HepG2 (cell line): Measurements from ENCODE around the gene TSKU. TPM values are rescaled to one million over a fixed set of nuclear protein-coding genes. Genes with fewer than 3 reads are reported as not detected.

Experiments
- HIVEP1 ChIP-seq: sonication (generic); formaldehyde crosslinking; IDR thresholded peaks from 2 replicates; pipeline ENCODE4 v1.4.0; 2020; ENCODE audit warnings: mild to moderate bottlenecking, missing genetic modification reagents
- HOXA3 ChIP-seq: sonication (generic); formaldehyde crosslinking; IDR thresholded peaks from 2 replicates; pipeline ENCODE4 v1.5.0; 2020; ENCODE audit warnings: missing genetic modification reagents
- KAT8 ChIP-seq: IDR thresholded peaks from 2 replicates; pipeline ENCODE4 v1.6.1; 2016; ENCODE audit warnings: missing genetic modification reagents, missing compliant biosample characterization
- MAZ ChIP-seq, 2 experiments: sonication (generic) in 1 of 2; formaldehyde crosslinking in 1 of 2; IDR thresholded peaks; 2 replicates each; pipeline versions ENCODE4 v1.5.0 to v1.6.1; 2012 to 2020; ENCODE audit warnings: low read depth in 2 of 2, mild to moderate bottlenecking in 2 of 2, borderline replicate concordance in 1 of 2, improper control_type of control experiment in 1 of 2, low read length in 1 of 2, missing genetic modification reagents in 1 of 2, moderate library complexity in 1 of 2
- MIER2 ChIP-seq: IDR thresholded peaks from 2 replicates; pipeline ENCODE4 v1.6.1; 2016; ENCODE audit warnings: missing biosample characterization, missing genetic modification reagents
- NCOA1 ChIP-seq: sonication (generic); formaldehyde crosslinking; IDR thresholded peaks from 2 replicates; pipeline ENCODE4 v1.9.0; 2021; ENCODE audit warnings: missing genetic modification reagents
- RBM22 ChIP-seq: fragments of 200-400 bp; formaldehyde crosslinking; optimal IDR thresholded peaks from 2 replicates; pipeline ENCODE3; 2017; ENCODE audit warnings: mild to moderate bottlenecking, low read length, moderate library complexity
- SKI ChIP-seq: fragments of 450-650 bp; IDR thresholded peaks from one replicate; pipeline ENCODE4 v1.6.1; 2018; ENCODE audit warnings: mild to moderate bottlenecking; ENCODE audit not compliant: partially characterized antibody
- ZNF350 ChIP-seq: sonication (generic); formaldehyde crosslinking; IDR thresholded peaks from 2 replicates; pipeline ENCODE4 v1.4.0; 2020; ENCODE audit warnings: mild to moderate bottlenecking, low read depth, missing genetic modification reagents, borderline replicate concordance
- ZNF382 ChIP-seq: sonication (generic); formaldehyde crosslinking; IDR thresholded peaks from 2 replicates; pipeline ENCODE4 v1.5.0; 2020; ENCODE audit warnings: missing genetic modification reagents, mild to moderate bottlenecking, borderline replicate concordance
- ZNF510 ChIP-seq: sonication (generic); formaldehyde crosslinking; IDR thresholded peaks from 2 replicates; pipeline ENCODE4 v1.4.0; 2020; ENCODE audit warnings: low read depth, mild to moderate bottlenecking, missing genetic modification reagents
- polyA plus RNA-seq, 8 experiments: library from polyadenylated mRNA; depleted of rRNA in 3 of 8; stranded (reverse) in 7 of 8; unstranded in 1 of 8; fragments of >200 nt; fragmentation: Illumina TruSeq in 4 of 8; extraction: Trizol in 4 of 8; gene quantifications; 2 replicates each; pipeline versions ENCODE4 v1.2.1 to v1.2.3, GENCODE V29; 2011 to 2016; ENCODE audit warnings: low read depth in 4 of 8, missing spikeins in 1 of 8, mixed read lengths in 1 of 8; ENCODE audit not compliant: insufficient read depth in 1 of 8
- total RNA-seq, 5 experiments: library from RNA; depleted of rRNA; stranded (reverse); fragments of >200 nt; fragmentation: Illumina TruSeq; extraction: Trizol; gene quantifications; 2 replicates each; pipeline ENCODE4 v1.2.3, GENCODE V29; 2016; ENCODE audit warnings: low read depth in 1 of 5
- TF ChIP-seq, protein P1 (sequence below): sonication (generic); formaldehyde crosslinking; IDR thresholded peaks from 2 replicates; pipeline ENCODE4 v1.5.0; 2020; ENCODE audit warnings: mild to moderate bottlenecking, missing genetic modification reagents
- TF ChIP-seq, protein P2 (sequence below): sonication (generic); formaldehyde crosslinking; IDR thresholded peaks from 2 replicates; pipeline ENCODE4 v1.4.0; 2020; ENCODE audit warnings: missing genetic modification reagents
- TF ChIP-seq, protein P3 (sequence below): IDR thresholded peaks from 2 replicates; pipeline ENCODE4 v1.6.1; 2016
- TF ChIP-seq, protein P4 (sequence below), 2 experiments: IDR thresholded peaks; 2 replicates each; pipeline ENCODE4 v1.6.1; 2011 to 2012; ENCODE audit warnings: low read length in 2 of 2, borderline replicate concordance in 1 of 2, low read depth in 1 of 2, mild to moderate bottlenecking in 1 of 2, moderate library complexity in 1 of 2
- TF ChIP-seq, protein P5 (sequence below): sonication (generic); formaldehyde crosslinking; IDR thresholded peaks from 2 replicates; pipeline ENCODE4 v1.4.0; 2020; ENCODE audit warnings: missing genetic modification reagents, borderline replicate concordance

Gene TSKU
- total and polyA plus RNA-seq, 2 of the 13 experiments (the other 11 are each of a cell fraction or from before 2014, with no cell fraction given): 20.3 to 21.4 TPM

DNA sequence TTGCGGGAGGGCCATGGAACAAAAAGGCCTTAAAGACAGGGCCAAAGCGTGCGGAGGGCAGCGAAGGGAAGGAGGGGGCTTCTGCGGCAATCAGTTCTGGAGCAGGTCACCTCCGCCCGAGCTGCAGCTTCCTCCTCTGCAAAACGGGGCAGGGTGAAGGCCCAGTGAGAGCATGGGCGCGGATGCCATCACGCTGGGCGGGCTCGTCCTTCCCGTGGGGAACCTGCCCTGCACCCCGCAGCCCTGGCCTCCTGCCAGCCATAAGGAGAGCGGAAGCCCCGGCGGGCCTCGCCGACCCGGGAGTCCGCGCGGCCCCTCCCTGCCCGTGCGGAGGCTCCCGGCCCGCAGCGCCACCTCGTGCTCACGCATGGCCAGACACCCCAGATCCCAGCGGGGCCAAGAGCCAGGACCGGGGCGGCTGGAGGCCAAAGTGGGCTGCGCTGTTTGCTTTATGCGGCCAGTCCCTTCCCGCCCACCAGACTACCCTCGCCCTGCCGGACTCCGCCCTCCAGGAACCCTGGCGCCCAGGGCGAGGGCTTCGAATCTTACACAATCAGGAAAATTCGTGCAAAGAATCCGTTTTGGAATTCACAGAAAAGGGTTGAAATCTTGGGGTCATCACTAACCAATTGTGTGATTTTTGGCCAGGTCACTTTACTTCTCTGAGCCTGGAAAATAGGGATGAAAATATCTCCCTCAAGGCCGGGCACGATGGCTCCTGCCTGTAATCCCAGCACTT is 16.1 kb downstream of the TSKU start (continued):
- TF ChIP-seq, protein P1, sequence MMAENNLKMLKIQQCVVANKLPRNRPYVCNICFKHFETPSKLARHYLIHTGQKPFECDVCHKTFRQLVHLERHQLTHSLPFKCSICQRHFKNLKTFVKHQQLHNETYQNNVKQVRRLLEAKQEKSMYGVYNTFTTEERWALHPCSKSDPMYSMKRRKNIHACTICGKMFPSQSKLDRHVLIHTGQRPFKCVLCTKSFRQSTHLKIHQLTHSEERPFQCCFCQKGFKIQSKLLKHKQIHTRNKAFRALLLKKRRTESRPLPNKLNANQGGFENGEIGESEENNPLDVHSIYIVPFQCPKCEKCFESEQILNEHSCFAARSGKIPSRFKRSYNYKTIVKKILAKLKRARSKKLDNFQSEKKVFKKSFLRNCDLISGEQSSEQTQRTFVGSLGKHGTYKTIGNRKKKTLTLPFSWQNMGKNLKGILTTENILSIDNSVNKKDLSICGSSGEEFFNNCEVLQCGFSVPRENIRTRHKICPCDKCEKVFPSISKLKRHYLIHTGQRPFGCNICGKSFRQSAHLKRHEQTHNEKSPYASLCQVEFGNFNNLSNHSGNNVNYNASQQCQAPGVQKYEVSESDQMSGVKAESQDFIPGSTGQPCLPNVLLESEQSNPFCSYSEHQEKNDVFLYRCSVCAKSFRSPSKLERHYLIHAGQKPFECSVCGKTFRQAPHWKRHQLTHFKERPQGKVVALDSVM (CRISPR knock-in tag): peak; percentile 83
- TF ChIP-seq KAT8 (peak; percentile 67; the same call in 1 of the 2 replicates), ZNF350 (CRISPR knock-in tag) (peak; percentile 71; the same call in 1 of the 2 replicates), ZNF382 (no peak), SKI (peak; percentile 62), MIER2 (CRISPR knock-in tag) (peak; percentile 60), NCOA1 (CRISPR knock-in tag) (no peak), HIVEP1 (CRISPR knock-in tag) (0 out of 2 replicates have a peak, but pooled peaks have one; percentile 44), ZNF510 (CRISPR knock-in tag) (0 out of 2 replicates have a peak, but pooled peaks have one; percentile 16), RBM22 (peak; percentile 13), HOXA3 (CRISPR knock-in tag) (peak; percentile 79), MAZ (IDR thresholded peaks at IDR 0.05; ENCODE audit: borderline replicate concordance, low read depth, low read length) (peak; percentile 90), MAZ (CRISPR knock-in tag; IDR thresholded peaks at IDR 0.05; ENCODE audit: low read depth) (peak; percentile 98)
- TF ChIP-seq, protein P2, sequence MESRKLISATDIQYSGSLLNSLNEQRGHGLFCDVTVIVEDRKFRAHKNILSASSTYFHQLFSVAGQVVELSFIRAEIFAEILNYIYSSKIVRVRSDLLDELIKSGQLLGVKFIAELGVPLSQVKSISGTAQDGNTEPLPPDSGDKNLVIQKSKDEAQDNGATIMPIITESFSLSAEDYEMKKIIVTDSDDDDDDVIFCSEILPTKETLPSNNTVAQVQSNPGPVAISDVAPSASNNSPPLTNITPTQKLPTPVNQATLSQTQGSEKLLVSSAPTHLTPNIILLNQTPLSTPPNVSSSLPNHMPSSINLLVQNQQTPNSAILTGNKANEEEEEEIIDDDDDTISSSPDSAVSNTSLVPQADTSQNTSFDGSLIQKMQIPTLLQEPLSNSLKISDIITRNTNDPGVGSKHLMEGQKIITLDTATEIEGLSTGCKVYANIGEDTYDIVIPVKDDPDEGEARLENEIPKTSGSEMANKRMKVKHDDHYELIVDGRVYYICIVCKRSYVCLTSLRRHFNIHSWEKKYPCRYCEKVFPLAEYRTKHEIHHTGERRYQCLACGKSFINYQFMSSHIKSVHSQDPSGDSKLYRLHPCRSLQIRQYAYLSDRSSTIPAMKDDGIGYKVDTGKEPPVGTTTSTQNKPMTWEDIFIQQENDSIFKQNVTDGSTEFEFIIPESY (CRISPR knock-in tag): peak; percentile 72; the same call in 1 of the 2 replicates
- TF ChIP-seq, protein P3, sequence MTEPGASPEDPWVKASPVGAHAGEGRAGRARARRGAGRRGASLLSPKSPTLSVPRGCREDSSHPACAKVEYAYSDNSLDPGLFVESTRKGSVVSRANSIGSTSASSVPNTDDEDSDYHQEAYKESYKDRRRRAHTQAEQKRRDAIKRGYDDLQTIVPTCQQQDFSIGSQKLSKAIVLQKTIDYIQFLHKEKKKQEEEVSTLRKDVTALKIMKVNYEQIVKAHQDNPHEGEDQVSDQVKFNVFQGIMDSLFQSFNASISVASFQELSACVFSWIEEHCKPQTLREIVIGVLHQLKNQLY (CRISPR knock-in tag): peak; percentile 35; the same call in 1 of the 2 replicates
- TF ChIP-seq, protein P4, sequence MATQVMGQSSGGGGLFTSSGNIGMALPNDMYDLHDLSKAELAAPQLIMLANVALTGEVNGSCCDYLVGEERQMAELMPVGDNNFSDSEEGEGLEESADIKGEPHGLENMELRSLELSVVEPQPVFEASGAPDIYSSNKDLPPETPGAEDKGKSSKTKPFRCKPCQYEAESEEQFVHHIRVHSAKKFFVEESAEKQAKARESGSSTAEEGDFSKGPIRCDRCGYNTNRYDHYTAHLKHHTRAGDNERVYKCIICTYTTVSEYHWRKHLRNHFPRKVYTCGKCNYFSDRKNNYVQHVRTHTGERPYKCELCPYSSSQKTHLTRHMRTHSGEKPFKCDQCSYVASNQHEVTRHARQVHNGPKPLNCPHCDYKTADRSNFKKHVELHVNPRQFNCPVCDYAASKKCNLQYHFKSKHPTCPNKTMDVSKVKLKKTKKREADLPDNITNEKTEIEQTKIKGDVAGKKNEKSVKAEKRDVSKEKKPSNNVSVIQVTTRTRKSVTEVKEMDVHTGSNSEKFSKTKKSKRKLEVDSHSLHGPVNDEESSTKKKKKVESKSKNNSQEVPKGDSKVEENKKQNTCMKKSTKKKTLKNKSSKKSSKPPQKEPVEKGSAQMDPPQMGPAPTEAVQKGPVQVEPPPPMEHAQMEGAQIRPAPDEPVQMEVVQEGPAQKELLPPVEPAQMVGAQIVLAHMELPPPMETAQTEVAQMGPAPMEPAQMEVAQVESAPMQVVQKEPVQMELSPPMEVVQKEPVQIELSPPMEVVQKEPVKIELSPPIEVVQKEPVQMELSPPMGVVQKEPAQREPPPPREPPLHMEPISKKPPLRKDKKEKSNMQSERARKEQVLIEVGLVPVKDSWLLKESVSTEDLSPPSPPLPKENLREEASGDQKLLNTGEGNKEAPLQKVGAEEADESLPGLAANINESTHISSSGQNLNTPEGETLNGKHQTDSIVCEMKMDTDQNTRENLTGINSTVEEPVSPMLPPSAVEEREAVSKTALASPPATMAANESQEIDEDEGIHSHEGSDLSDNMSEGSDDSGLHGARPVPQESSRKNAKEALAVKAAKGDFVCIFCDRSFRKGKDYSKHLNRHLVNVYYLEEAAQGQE (IDR thresholded peaks at IDR 0.05; ENCODE audit: borderline replicate concordance in 1 of 2, low read depth in 1 of 2, low read length in 2 of 2): no peak
- TF ChIP-seq, protein P5, sequence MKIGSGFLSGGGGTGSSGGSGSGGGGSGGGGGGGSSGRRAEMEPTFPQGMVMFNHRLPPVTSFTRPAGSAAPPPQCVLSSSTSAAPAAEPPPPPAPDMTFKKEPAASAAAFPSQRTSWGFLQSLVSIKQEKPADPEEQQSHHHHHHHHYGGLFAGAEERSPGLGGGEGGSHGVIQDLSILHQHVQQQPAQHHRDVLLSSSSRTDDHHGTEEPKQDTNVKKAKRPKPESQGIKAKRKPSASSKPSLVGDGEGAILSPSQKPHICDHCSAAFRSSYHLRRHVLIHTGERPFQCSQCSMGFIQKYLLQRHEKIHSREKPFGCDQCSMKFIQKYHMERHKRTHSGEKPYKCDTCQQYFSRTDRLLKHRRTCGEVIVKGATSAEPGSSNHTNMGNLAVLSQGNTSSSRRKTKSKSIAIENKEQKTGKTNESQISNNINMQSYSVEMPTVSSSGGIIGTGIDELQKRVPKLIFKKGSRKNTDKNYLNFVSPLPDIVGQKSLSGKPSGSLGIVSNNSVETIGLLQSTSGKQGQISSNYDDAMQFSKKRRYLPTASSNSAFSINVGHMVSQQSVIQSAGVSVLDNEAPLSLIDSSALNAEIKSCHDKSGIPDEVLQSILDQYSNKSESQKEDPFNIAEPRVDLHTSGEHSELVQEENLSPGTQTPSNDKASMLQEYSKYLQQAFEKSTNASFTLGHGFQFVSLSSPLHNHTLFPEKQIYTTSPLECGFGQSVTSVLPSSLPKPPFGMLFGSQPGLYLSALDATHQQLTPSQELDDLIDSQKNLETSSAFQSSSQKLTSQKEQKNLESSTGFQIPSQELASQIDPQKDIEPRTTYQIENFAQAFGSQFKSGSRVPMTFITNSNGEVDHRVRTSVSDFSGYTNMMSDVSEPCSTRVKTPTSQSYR (CRISPR knock-in tag): peak; percentile 51; the same call in 1 of the 2 replicates
